Kidney (tissue), 14 donors: ENCODE measurements around the gene MPRIP. TPM values are rescaled to one million over a fixed set of nuclear protein-coding genes. Genes with fewer than 3 reads are reported as not detected.

Experiments used
- DNase-seq, 5 donors: peaks; one replicate each; pipeline ENCODE4 v3.0.0-alpha.2; 2013 to 2020
- FAIRE-seq: peaks from 2 replicates; lab custom pipeline; 2012; peaks lifted over from hg19 to GRCh38; lab: Jason Lieb, UNC
- H3K27ac ChIP-seq, 2 donors: one replicate each; pipeline ENCODE4 v1.7.0; 2013; ENCODE audit warnings: low read depth in 2 of 2, low read length in 2 of 2, inconsistent platforms in 1 of 2
- H3K27me3 ChIP-seq: one replicate; pipeline ENCODE4 v1.7.1; 2013; ENCODE audit warnings: low read length, inconsistent platforms; ENCODE audit not compliant: control insufficient read depth, insufficient read depth
- H3K36me3 ChIP-seq, 3 donors: one replicate each; pipeline versions ENCODE4 v1.7.0 to v1.7.1; 2013; ENCODE audit warnings: low read length in 3 of 3, control low read depth in 1 of 3, inconsistent platforms in 1 of 3; ENCODE audit not compliant: insufficient read depth in 3 of 3, control insufficient read depth in 2 of 3
- H3K4me1 ChIP-seq, 3 donors: one replicate each; pipeline versions ENCODE4 v1.7.0 to v1.7.1; 2013; ENCODE audit warnings: low read length in 3 of 3, inconsistent platforms in 1 of 3, low read depth in 1 of 3; ENCODE audit not compliant: control insufficient read depth in 2 of 3, insufficient read depth in 2 of 3
- H3K4me3 ChIP-seq, 3 donors: one replicate each; pipeline versions ENCODE4 v1.7.0 to v1.8.1; 2013; ENCODE audit warnings: low read length in 3 of 3, control low read depth in 1 of 3, inconsistent platforms in 1 of 3
- H3K9ac ChIP-seq, 3 donors: one replicate each; pipeline versions ENCODE4 v1.7.0 to v1.7.1; 2013; ENCODE audit warnings: low read length in 3 of 3, control low read depth in 1 of 3, inconsistent platforms in 1 of 3
- H3K9me3 ChIP-seq, 3 donors: one replicate each; pipeline versions ENCODE4 v1.7.0 to v1.7.1; 2013; ENCODE audit warnings: low read length in 3 of 3, control low read depth in 1 of 3, inconsistent platforms in 1 of 3; ENCODE audit not compliant: control insufficient read depth in 2 of 3, insufficient read depth in 1 of 3
- CTCF ChIP-seq: IDR thresholded peaks from 3 replicates; pipeline ENCODE4 v1.5.1; 2012; ENCODE audit warnings: mild to moderate bottlenecking, moderate library complexity, borderline replicate concordance; ENCODE audit not compliant: insufficient read depth; ENCODE audit errors: extremely low read depth
- intact Hi-C: fragments of 100-400 bp; cut with DNase I; formaldehyde crosslinking; loops from one replicate; pipeline ENCODE4 v1.11.1; 2022
- polyA plus RNA-seq: library from polyadenylated mRNA; stranded (reverse); fragments of 350-450 nt; fragmentation: Illumina TruSeq; extraction: RNeasy Lipid Tissue Mini Kit (QIAGEN cat#74804); gene quantifications from one replicate; pipeline ENCODE4 v1.2.3, GENCODE V29; 2014; ENCODE audit warnings: low read depth, low replicate concordance; ENCODE audit not compliant: insufficient read depth
- total RNA-seq: library from RNA; stranded (reverse); fragmentation: NEBNext Ultra II Directional; extraction: Animal tissue kit (Norgen Biotek cat#: 25700); gene quantifications from one replicate; pipeline ENCODE4 v1.2.1, GENCODE V29; 2021
- donor health status: control.
- donor health status: control.
- donor health status: control.
- donor health status: control.
- donor health status: control.
- donor health status: DM: yes; HTN: yes; CAD: no.
- donor health status: Normal renal cell carcinoma (clear cell type).

The MPRIP gene
- total and polyA plus RNA-seq, 2 donors from 2014 or later, result 120 to 250 TPM

- intact Hi-C loops, result no loop called here
Observed at GRCh38 chr17:17131839-17132238, 89.6 kb downstream of the MPRIP start.

GRCh38 chr17:17132746-17133145, 90.5 kb downstream of the MPRIP start:
- H3K4me3 ChIP-seq, result no peak overlapping the region
- DNase-seq, result peak in 4 of 5 donors; percentile 68 to 92 (median 86)
- H3K27me3 ChIP-seq, result no peaks in the 10 kb centered on the region
- H3K4me1 ChIP-seq, result peaks cover 0 to 2% (median 0%) of the 10 kb centered on the region in 3 donors
- H3K9me3 ChIP-seq, result no peaks in the 10 kb centered on the region
- FAIRE-seq, result no peak
- intact Hi-C loops, result no loop called here
- no peak for TF ChIP-seq CTCF
- H3K27ac ChIP-seq, result no peak overlapping the region
- H3K36me3 ChIP-seq, result peaks cover 5 to 61% (median 35%) of the 10 kb centered on the region in 3 donors
- H3K9ac ChIP-seq, result no peak overlapping the region

More at GRCh38 chr17:17131839-17132238, 89.6 kb downstream of the MPRIP start:
- no peak overlapping the region for H3K9ac ChIP-seq
- H3K4me1 ChIP-seq, result peaks cover 0 to 3% (median 0%) of the 10 kb centered on the region in 3 donors
- H3K4me3 ChIP-seq, result no peak overlapping the region
- no peaks in the 10 kb centered on the region for H3K9me3 ChIP-seq
- FAIRE-seq (no peak), DNase-seq (no peak)
- H3K27me3 ChIP-seq, result no peaks in the 10 kb centered on the region
- H3K27ac ChIP-seq, result no peak overlapping the region
- H3K36me3 ChIP-seq, result peaks cover 4 to 61% (median 35%) of the 10 kb centered on the region in 3 donors
- no peak for TF ChIP-seq CTCF

GRCh38 chr17:17134051-17134956, 92.0 kb downstream of the MPRIP start:
- intact Hi-C loops, result no loop called here
- FAIRE-seq (no peak), DNase-seq (no peak)
- H3K27me3 ChIP-seq, result no peaks in the 10 kb centered on the region
- H3K4me1 ChIP-seq, result no peaks in the 10 kb centered on the region
- H3K9ac ChIP-seq, result no peak overlapping the region
- no peak overlapping the region for H3K4me3 ChIP-seq
- H3K9me3 ChIP-seq, result no peaks in the 10 kb centered on the region
- peaks cover 5 to 63% (median 37%) of the 10 kb centered on the region in 3 donors for H3K36me3 ChIP-seq
- no peak for TF ChIP-seq CTCF
- H3K27ac ChIP-seq, result no peak overlapping the region
